Left forelimb (tissue), 1 donor: Measurements from ENCODE around the gene GMEB1.
"Not testable (repeated sequence)": the region's sequence is repeated elsewhere in the genome, so short reads cannot be mapped to it uniquely, and the experiment has no call there.

Source experiments
- DNase-seq: peaks from one replicate; pipeline ENCODE4 v3.0.0-alpha.2; 2018; ENCODE audit warnings: low spot score

The GMEB1 gene

DNA sequence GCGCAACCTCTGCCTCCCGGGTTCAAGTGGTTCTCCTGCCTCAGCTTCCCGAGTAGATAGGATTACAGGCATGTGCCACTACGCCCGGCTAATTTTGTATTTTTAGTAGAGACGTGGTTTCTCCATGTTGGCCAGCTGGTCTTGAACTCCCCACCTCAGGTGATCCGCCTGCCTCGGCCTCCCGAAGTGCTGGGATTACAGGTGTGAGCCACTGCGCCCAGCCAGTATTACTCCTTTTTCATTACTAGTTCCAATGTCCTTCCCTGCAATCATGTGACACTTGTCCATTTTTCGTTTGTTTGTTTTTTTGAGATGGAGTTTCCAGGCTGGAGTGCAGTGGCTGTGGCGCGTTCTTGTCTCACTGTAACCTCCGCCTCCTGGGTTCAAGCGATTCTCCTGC lies 4.4 kb downstream of the GMEB1 start:
- DNase-seq = not testable (repeated sequence)

DNA sequence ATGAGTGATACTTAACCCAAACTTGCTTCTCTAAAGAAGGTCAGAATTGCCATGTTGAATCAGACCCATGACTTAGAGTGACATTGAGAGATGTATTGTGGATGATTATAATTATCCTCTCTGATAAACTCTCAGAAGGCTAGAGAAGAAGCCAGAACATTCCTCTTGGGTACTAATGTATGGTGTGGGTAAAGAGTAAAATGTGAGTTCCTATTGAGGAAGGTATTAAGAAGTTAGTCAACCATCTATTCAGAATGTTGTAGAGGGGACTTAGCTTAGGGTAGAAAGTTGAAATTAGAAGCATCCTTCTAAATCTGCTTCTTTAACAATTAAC lies 7.3 kb downstream of the GMEB1 start:
- DNase-seq = no peak

DNA sequence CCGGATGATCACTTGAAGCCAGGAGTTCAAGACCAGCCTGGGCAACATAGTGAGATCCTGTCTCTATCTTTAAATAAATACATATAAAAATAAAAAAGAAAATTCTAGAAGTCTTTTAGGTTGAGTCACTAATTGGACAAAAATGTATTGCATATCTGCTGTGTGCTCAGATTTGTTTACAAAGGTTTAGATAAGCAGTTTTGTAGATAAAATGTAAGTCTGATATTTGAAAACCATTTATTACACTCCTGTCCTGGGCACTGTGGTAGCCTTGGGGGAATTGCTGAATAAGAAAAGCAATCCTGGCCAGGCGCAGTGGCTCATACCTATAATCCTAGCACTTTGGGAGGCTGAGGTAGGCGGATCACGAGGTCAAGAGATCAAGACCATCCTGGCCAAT lies 11.6 kb downstream of the GMEB1 start:
- DNase-seq = no peak

DNA sequence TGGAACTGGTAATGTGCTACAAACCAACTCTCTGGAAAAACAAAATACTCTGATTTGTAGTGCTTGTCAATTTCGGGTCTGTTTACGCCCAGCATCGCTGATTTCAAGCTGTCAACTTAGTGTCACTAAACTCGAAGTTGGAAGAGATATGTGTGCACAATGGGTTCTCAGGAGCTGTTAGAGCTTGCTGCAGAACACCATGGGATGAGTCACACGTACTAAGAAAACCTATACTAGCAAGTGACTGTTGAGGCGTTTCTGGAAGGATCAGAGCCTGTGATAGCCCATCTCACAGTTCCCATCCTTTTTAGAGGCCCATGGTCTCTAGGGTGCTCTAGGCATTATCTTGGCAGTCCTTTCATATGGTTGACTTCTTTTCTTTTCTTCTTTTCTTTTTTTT lies 14.3 kb downstream of the GMEB1 start:
- DNase-seq = no peak

DNA sequence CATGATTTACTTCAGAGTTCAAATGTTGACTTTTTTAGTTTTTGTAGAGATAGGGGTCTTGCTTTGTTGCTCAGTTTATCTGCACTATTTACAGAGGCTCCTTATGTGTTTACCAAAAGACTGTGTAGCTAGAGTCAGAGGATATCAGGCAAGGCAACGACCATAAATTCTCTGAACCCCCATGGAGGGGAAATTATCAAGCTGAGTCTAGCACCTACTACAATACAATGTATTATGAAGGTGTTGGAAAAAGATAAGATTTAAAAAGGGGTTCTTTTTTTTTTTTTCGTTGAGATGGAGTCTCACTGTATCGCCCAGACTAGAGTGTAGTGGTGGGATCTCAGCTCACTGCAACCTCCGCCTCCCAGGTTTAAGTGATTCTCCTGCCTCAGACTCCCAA lies 16.4 kb downstream of the GMEB1 start:
- DNase-seq = no peak

DNA sequence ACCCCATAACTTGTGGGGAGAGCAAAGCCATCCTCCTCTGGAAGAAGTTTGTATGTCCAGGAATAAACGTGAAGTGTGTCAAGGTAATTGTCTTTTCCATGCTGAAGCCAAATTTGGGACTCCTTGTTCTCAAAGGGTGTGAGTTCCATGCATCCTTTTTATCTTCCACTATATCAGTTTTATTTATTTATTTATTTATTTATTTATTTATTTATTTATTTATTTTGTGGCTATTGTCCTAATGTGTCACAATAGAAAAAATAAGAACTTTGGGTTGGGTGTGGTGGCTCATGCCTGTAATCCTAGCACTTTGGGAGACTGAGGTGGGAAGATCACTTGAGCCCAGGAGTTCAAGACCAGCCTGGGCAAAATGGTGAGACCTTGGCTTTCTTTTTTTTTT lies 23.0 kb downstream of the GMEB1 start:
- DNase-seq = not testable (repeated sequence)

DNA sequence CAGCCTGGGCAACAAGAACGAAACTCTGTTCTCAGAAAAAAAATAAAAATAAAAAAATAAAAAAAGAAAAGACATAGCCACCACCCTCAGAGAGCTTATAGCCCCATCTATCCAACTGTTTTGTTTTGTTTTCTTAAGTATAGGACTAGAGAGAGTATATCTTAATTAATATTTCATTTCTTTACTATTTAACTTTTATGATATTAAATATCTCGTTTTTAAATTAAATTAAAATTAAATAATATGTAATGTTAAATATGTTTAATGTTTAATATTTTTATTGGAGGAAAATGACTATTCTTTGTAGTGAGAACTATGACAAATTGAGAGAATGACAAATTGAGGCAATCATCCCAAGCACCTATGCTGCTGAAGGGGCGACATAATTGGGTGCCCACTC lies 35.0 kb downstream of the GMEB1 start:
- no peak for DNase-seq

DNA sequence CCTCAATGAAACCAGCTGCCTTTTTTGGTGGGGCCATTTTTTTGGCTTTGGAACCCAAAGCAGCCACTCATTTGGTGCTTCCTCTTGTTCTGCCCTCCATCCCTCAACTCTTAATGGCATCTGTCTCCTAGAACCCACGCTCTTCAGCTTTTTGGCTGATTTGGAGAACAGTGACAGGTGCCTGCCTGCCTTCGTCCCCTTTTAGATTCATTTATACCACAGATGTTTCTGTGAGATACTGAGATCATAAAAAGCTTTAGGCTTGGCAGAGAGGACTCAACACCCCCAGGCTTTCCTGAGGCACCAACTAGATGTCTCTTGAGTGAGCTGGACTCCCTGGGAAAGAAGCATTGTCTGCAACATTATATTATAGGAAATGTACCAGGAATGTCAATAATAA lies 47.8 kb downstream of the GMEB1 start:
- no peak for DNase-seq

DNA sequence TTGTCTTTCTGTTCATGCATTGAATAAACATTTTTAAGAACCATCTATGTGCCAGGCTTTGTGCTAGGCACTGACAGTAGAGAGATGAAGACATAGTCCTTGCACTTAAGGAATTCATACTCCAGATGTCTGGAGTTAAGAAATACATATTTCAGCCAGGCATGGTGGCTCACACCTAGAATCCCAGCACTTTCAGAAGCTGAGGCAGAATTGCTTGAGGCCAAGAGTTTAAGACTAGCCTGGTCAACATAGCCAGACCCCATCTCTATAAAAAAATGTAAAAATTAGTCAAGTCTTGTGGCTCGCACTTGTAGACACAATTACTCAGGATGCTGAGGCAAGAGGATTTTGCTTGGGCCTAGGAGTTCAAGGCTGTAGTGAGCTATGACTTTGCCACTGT lies 49.6 kb downstream of the GMEB1 start:
- DNase-seq = no peak

DNA sequence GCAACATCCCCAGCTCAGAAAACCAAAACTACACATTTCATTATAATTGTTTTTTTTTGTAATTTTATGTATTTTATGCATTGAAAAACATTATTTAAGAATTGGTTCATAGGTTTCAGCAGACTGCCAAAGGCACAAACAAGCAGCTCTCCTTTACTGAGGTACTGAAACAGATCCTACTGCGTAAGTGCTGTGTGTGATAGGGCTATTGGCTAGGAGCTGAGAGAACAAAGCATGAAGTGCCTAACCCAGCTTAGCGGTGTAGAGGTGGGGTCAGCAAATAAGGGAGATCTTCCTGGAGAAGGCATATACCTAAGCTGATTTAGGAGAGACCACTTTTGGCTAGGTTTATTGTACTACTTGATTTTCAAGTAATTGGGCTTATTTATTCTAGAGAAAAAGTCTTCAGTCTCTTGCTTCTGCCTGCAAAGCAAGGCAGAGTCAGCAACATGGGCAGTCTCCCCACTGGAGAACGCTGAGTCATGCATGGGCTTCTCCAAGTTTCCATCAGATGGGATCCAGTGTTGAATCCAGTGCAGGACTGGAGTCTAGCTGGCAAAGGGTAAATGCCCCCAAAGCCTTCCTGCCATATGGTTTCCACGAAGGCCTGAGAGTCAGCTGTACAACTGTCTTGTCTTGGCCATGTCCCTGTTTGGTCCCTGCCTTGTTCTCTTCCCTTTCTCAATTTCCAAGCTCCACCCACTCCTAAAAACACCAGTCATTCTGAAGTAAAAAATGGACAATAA lies 50.2 kb downstream of the GMEB1 start:
- no peak for DNase-seq

DNA sequence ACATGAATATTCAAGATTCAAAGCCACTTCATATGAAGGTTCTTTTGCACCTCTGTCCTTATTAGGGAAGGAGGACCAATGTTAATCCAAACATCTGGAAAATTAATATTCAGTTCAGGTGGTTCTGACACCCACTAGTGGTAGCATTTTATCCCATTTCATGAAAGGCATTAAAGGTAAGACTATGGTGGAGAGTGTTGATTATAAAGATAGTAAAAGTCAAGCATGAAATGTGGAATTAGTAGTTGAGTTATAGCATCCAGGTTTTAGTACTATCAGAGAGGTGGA lies 50.7 kb downstream of the GMEB1 start:
- no peak for DNase-seq

DNA sequence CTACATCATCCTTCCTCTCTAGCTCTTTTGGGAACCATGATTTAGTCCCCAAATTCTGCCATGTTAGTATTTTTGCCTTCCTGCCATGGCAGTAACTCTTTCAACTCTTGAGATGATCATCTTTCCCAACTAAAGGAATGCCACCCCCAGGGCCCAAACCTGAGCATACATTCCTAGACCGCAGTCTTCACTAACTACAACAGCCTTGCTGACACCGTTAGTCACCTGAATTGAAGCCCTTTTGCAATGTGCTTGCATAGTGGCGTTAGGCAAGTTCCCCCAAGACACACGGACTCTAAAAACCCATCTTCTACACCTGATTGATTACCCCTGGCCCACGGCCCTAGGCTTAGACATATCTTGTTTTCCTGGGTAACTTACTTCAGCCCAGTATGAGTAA lies 51.8 kb downstream of the GMEB1 start:
- no peak for DNase-seq

DNA sequence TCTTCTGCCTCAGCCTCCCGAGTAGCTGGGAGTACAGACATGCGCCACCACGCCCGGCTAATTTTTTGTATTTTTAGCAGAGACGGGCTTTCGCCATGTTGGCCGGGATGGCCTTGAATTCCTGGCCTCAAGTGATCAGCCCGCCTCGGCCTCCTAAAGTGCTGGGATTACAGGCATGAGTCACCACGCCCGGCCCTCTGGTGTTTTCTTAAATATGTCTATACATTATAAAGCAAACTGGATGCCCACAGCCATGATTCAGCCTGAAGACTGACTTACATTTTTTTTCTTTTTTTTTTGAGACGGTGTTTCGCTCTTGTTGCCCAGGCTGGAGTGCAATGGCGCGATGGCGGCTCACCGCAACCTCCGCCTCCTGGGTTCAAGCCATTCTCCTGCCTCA lies 53.3 kb downstream of the GMEB1 start:
- not testable (repeated sequence) for DNase-seq

DNA sequence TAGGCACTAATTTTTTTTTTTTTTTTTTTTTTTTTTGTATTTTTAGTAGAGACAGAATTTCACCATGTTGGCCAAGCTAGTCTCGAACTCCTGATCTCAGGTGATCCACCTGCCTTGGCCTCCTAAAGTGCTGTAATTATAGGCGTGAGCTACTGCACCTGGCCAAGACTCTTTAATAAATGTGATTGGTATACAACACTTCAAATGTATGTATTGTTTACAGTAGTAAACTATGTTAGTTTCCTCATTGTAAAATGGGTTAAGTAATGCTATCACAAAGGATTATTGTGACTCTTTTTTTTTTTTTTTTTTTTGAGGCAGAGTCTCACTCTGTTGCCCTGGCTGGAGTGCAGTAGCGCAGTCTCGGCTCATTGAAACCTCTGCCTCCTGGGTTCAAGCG lies 56.8 kb downstream of the GMEB1 start:
- not testable (repeated sequence) for DNase-seq

DNA sequence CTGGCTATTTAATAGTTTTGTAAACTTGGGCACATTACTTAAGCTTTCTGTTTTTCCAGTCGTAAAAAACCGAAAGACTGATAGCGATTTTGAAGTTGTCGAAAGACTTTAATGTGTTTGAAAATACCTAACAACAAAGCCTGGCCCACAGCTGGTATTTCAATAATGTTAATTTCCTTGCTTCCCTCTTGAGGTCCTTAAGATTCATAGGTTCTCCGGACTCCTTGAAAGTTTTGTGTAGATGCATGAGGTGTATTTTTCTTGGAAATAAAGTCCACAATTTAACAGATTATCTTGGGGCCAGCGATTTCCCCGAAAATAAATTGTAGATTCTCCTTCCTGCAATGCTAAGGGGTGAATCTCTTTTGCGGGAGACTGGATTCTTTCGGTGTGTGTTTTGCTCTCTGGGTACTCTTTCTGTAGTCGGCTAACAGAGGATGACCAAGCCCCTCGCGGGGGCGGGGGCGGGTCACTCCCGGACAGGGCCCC lies 67.4 kb downstream of the GMEB1 start:
- no peak for DNase-seq

DNA sequence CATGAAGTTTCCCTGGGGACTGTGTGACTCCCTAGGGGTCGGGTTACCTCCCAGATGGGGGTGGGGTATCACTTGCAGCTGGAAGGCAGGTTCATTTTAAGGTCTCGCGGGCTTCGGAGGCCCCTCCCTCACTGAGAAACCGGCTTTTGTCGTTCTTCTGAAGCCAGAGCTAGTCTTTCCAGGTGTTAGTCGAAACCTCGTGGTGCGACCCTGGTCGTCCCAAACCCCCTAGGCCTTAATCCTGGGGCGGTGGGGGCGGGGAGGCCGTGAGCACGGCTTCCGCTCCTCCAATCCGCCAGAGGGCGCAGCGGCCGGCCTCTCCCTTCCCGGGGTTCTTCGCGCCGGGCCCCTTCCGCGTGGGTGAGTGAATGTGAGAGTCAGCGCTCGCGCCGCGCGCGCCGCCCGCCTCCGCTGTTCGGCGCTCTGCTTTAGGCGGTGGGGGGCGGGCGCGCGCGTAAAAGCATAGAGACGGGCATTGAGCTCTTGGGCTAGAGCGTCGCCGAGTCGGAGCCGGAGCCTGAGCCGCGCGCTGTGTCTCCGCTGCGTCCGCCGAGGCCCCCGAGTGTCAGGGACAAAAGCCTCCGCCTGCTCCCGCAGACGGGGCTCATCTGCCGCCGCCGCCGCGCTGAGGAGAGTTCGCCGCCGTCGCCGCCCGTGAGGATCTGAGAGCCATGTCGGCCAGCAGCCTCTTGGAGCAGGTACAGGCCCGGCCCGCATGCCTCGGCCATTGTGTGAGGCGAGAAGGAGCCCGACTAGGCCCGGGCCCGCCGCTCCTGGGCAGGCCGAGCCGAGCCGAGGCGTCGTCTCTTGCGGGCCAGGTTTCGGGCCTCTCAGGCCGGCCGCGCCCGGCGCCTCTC lies 68.1 kb downstream of the GMEB1 start, which contains the start of gene YTHDF2:
TSS of gene YTHDF2 (plus strand) at position 491 of the 857 bp plus-strand sequence. CDS start at position 672, 181 bp downstream.
- DNase-seq = peak; percentile 99

DNA sequence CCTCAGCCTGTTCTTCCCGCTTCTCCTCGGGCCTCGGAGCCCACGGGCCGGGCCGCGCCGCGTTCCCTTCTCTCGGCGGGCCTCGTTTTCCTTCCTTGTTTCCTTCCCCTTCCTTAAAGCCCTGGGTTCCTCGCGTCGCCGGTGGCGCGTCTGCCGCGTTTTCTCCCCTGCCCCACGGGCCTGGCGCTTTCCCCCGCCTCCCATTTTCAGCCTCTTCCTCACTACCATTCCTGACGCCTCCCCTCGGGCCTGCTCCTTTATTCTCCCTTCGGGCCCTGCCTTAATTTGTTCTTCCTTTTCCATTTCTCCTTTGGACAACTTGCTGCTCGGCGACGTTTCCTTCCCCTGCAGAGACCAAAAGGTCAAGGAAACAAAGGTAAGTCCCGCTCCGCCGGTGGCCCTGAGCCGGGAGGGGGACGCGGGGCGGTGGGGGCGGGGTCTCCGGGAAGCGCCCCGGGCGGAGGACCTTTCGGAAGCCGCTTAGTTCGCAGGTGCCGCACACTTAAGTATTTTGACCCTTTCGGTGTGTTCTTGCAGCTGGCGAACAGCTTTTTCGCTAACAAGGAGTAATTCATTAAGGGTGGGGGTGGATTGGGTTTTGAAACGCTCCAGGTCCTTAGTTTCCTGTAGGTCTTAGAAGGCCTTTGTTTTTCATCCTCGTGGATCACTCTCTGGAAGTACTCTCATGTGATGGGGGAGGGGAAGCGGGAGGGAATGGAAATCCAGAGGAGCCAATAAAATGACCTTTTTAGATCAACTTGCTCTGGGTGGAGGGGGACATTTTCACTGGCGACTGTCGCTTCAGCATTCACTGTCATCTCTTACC lies 68.9 kb downstream of the GMEB1 start:
- DNase-seq = peak; percentile 74

DNA sequence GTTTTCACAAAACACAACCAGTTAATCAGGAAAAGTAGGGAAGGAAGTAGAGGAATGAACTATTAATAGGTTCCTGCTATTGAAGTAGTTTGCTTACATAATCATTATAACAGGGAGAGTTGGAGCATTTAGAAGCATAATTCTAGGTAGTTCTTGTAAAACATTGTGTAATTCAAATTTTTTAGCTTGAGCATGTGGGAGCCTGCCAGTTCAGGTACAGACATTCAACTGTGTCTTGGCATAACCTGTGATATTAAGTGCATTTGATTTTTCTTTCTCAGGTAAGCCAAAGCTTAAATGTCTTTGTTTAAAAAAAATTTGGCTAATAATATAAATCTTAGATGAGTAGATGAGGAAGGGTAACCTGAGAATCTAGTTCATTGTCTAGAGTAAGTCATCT lies 71.5 kb downstream of the GMEB1 start:
- no peak for DNase-seq

DNA sequence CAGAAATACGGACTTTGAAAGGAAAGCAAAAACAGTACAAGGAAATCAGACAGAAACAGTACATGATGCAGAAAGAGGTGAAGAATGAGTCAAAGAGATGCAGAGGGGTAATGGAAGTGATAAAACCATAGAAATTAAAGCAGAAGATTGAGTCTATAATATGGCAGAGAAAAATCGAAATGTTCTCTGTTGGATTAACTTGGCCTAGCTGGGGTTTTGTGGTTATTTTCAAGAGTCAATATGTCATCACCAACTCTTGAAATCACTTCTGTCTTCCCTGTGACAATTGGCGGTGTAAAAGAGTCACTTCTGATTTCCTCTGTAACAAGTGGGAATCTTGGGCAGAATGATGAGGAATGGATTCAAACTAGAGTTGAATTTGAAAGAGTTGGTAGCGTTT lies 75.6 kb downstream of the GMEB1 start:
- no peak for DNase-seq

DNA sequence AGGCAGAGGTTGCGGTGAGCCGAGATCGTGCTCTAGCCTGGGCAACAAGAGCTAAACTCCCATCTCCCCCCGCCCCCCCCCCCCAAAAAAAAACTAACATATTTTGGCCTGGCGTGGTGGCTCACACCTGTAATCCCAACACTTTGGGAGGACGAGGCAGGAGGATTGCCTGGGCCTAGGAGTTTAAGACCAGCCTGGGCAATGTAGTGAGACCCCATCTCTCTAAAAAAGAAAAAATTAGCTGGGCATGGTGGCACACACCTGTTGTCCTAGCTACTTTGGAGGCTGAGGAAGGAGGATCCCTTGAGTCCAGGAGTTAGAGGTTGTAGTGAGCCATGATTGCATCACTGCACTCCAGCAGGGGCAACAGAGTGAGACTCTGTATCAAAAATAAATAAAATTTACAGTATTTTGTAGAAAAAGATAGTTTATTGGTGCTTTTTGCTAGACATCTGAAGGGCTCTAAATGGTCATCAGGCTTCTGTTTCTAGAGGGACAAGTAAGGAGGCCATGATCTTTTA lies 77.1 kb downstream of the GMEB1 start:
- no peak for DNase-seq

DNA sequence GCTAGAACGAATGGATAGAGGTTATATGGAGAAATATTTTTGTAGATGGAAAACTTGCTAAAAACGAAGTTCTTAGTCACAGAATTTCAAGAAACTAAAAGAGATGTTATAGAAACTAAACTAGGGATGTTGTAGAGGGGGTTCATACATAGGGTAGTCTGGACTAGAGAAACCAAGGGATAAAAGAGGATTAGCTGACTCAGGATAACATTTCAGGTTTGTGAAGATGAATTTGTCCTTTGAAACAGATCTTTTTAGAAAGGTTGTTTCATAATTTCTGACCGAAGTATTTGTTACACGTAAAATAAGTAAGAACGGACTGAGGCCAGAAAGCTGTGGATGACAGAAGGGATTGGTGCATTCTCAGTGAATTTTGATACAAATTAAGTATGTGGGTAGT lies 81.7 kb downstream of the GMEB1 start:
- no peak for DNase-seq

DNA sequence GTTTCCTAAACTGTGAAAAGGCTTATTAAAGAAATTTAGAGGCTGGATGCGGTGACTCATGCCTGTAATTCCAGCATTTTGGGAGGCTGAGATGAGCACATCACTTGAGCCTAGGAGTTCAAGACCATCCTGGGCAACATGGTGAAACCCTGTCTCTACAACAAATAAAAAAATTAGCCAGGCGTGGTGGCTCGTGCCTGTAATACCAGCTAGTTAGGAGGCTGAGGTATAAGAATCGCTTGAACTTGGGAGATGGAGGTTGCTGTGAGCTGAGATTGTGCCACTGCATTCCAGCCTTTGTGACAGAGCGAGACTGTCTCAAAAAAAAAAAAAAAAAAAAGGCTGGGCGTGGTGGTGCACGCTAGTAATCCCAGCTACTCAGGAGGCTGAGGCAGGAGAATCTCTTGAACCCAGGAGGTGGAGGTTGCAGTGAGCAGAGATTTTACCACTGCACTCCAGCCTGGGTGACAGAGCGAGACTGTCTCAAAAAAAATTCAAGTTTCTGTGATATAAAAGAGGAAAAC lies 82.2 kb downstream of the GMEB1 start:
- DNase-seq = not testable (repeated sequence)
